Vagina (tissue), 2 donors: Measurements from ENCODE around the gene SMTNL2.

ENCODE experiments used
- POLR2AphosphoS5 ChIP-seq, 2 donors: sonication (generic); formaldehyde crosslinking; IDR thresholded peaks; one replicate each; pipeline ENCODE4 v1.9.0; 2017; ENCODE audit warnings: antibody characterized with exemption in 2 of 2, mild to moderate bottlenecking in 2 of 2, low read depth in 1 of 2; ENCODE audit not compliant: insufficient read depth in 1 of 2
- TF ChIP-seq, protein P1 (sequence below), 3 experiments: fragments of 450-650 bp in 2 of 3; fragments of 200-600 bp in 1 of 3; sonication (generic) in 1 of 3; IDR thresholded peaks; one replicate each; pipeline ENCODE4 v1.5.1; 2017 to 2019; ENCODE audit warnings: antibody characterized with exemption in 3 of 3, mild to moderate bottlenecking in 2 of 3, moderate library complexity in 2 of 3

DNA sequence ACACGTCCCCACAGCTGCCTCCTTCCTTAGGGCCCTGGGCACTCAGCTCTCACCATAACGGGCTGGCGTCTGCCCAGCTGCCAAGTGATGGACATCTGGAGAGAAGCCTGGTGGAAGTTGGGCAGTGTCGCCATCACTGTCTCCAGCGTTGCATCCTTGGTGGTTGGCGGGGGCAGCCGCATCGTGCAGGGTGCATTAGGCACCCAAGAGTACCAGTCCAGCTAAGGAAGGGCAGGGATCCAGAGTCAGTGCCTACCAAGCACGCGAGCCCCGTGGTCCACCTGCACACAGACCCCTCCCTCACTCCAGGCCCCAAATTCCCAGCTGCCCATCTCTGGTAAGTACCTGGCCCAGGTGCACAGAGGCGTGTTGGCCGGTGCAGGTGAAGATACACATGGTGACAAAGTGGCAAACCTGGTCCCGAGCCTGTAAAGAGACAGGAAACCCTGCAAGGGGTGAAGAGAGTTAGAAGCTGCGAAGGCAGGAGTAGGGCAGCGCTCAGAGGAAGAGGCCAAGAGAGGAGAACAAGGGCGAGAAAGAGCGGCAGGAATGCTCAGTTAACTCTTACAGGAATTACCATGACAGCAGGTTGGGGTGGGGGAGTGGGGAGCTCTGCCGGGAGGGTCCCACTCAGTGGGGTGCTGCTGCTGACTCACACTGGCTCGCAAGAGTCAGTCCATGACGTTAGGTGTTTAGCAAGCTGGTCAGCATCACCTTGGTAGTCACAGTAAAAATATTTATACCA lies 47.7 kb downstream of the SMTNL2 start:
- TF ChIP-seq, protein P1, sequence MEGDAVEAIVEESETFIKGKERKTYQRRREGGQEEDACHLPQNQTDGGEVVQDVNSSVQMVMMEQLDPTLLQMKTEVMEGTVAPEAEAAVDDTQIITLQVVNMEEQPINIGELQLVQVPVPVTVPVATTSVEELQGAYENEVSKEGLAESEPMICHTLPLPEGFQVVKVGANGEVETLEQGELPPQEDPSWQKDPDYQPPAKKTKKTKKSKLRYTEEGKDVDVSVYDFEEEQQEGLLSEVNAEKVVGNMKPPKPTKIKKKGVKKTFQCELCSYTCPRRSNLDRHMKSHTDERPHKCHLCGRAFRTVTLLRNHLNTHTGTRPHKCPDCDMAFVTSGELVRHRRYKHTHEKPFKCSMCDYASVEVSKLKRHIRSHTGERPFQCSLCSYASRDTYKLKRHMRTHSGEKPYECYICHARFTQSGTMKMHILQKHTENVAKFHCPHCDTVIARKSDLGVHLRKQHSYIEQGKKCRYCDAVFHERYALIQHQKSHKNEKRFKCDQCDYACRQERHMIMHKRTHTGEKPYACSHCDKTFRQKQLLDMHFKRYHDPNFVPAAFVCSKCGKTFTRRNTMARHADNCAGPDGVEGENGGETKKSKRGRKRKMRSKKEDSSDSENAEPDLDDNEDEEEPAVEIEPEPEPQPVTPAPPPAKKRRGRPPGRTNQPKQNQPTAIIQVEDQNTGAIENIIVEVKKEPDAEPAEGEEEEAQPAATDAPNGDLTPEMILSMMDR (IDR thresholded peaks at IDR 0.05): no peak
- TF ChIP-seq POLR2AphosphoS5 (IDR thresholded peaks at IDR 0.05; ENCODE audit: insufficient read depth in 1 of 2, low read depth in 1 of 2): no peak
